Thymus (tissue), 11 donors: ENCODE data around the gene NPR1. TPM values are rescaled to one million over a fixed set of nuclear protein-coding genes. Genes with fewer than 3 reads are reported as not detected.

ENCODE experiments used
- DNase-seq, 9 donors: peaks; one replicate each; pipeline ENCODE4 v3.0.0-alpha.2; 2013; ENCODE audit warnings: low spot score in 9 of 9, low read depth in 6 of 9, missing footprints in 1 of 9
- H3K27ac ChIP-seq, 2 donors: one replicate each; pipeline ENCODE4 v1.5.1; 2013; ENCODE audit warnings: control low read depth in 1 of 2, low read depth in 1 of 2, low read length in 1 of 2, mild to moderate bottlenecking in 1 of 2, moderate library complexity in 1 of 2
- H3K27me3 ChIP-seq, 2 donors: one replicate each; pipeline ENCODE4 v1.5.1; 2013; ENCODE audit warnings: low read length in 1 of 2; ENCODE audit not compliant: control insufficient read depth in 2 of 2, insufficient read depth in 1 of 2
- H3K36me3 ChIP-seq, 2 donors: one replicate each; pipeline ENCODE4 v1.5.1; 2013; ENCODE audit warnings: low read length in 1 of 2, mild to moderate bottlenecking in 1 of 2, moderate library complexity in 1 of 2; ENCODE audit not compliant: control insufficient read depth in 2 of 2, insufficient read depth in 2 of 2
- H3K4me1 ChIP-seq, 2 donors: one replicate each; pipeline ENCODE4 v1.5.1; 2013; ENCODE audit warnings: low read length in 2 of 2; ENCODE audit not compliant: control insufficient read depth in 2 of 2, insufficient read depth in 2 of 2
- H3K4me3 ChIP-seq, 2 donors: one replicate each; pipeline ENCODE4 v1.5.1; 2013; ENCODE audit warnings: low read length in 2 of 2, control low read depth in 1 of 2, mild to moderate bottlenecking in 1 of 2
- H3K9me3 ChIP-seq, 2 donors: one replicate each; pipeline ENCODE4 v1.5.1; 2013; ENCODE audit warnings: low read length in 1 of 2, mild to moderate bottlenecking in 1 of 2; ENCODE audit not compliant: control insufficient read depth in 2 of 2, insufficient read depth in 1 of 2
- WGBS: extraction: QIAGEN DNeasy Blood & Tissue Kit; methylation state at CpG from one replicate; pipeline ENCODE4 v1.1.7; 2013; 5-methylcytosine and 5-hydroxymethylcytosine counted together
- polyA plus RNA-seq: library from polyadenylated mRNA; stranded (reverse); fragments of 200-250 nt; gene quantifications from one replicate; pipeline ENCODE4 v1.2.3, GENCODE V29; 2013
- total RNA-seq: library from RNA; stranded (reverse); fragments of 120-200 nt; gene quantifications from one replicate; pipeline ENCODE4 v1.2.4, GENCODE V29; 2013
- donor health status: healthy.

The NPR1 gene
- total and polyA plus RNA-seq, 2 donors = 2.5 to 10.1 TPM

DNA sequence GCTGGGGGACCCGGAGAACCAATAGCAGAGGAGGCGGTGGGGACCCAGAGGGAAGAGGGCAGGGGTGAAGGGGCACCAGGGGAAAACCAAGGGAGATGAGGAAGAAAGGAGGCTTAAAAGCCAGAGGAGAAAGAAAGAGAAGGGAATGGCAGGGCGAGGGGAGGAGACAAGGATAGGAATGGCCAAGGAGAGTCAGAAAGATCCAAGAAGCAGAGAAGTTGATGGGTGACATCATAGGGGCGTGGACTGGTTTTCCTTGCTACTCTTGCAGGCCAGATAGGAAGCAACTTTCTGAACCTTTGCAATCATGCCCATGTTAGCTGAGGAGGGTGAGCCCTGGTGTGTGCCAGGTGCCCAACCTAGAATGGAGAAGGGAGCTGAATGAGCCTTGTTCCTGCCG, 5.4 kb downstream of the NPR1 start:
- H3K36me3 ChIP-seq = no peaks in the 10 kb centered on the region
- peaks cover 30 to 84% of the 10 kb centered on the region in 2 donors for H3K27me3 ChIP-seq
- no peak for DNase-seq
- no peak overlapping the region for H3K27ac ChIP-seq
- no peaks in the 10 kb centered on the region for H3K9me3 ChIP-seq
- peaks cover 9 to 11% of the 10 kb centered on the region in 2 donors for H3K4me1 ChIP-seq
- H3K4me3 ChIP-seq = no peak overlapping the region
- WGBS = 90% methylated on average over 5 of the region's 5 CpGs

DNA sequence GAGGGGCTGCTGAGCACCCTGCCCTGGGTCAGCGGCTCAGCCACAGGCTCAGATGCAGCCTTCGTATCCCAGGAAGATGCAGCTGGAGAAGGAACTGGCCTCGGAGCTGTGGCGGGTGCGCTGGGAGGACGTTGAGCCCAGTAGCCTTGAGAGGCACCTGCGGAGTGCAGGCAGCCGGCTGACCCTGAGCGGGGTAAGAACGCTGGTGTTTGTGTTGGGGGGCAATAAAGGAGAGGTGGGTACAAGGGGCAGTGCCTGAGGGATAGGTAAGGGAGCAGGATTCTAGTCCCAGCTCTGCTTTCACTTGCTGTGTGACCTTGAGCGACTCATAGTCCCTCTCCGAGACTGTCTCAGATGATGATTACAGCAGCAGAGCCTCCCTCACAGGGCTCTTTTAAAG, 6.4 kb downstream of the NPR1 start:
- WGBS = 99% methylated on average over 12 of the region's 12 CpGs
- no peak overlapping the region for H3K27ac ChIP-seq
- no peak overlapping the region for H3K4me3 ChIP-seq
- peaks cover 20 to 75% of the 10 kb centered on the region in 2 donors for H3K27me3 ChIP-seq
- H3K36me3 ChIP-seq = no peaks in the 10 kb centered on the region
- peaks cover under 1 to 3% of the 10 kb centered on the region in 2 donors for H3K4me1 ChIP-seq
- H3K9me3 ChIP-seq = no peaks in the 10 kb centered on the region
- DNase-seq = no peak

DNA sequence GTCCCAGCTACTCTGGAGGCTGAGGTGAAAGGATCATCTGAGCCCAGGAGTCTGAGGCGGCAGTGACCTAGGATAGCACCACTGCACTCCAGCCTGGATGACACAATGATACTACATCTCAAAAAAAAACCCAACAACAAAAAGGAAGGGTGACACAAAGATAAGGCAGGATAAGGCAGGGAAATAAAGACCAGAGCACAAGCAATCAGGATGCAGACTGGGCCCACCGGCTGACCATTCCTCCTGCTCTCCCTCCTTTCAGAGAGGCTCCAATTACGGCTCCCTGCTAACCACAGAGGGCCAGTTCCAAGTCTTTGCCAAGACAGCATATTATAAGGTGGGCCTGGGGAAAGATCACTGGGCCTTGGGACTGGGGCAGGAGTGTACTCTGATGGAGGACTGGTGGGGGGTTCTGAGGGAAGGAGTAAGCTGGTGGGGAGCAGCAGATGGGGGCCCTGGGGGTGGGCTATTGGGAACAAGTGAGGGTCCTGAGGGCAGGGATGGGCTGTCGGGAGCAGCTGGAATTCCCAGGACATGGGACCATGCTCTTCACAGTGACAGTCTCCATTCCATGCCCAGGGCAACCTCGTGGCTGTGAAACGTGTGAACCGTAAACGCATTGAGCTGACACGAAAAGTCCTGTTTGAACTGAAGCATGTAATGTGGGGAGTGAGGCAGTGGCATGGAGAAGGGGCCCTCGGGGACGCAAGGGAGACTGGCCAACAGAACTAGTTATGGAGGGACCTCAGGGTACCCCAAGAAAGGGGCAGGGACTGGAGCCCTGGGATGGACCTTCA, 7.3 kb downstream of the NPR1 start:
- H3K9me3 ChIP-seq = no peaks in the 10 kb centered on the region
- peaks cover 12 to 66% of the 10 kb centered on the region in 2 donors for H3K27me3 ChIP-seq
- H3K4me3 ChIP-seq = no peak overlapping the region
- H3K4me1 ChIP-seq = peaks cover 0 to under 1% of the 10 kb centered on the region in 2 donors
- 92% methylated on average over 11 of the region's 11 CpGs for WGBS
- H3K27ac ChIP-seq = no peak overlapping the region
- DNase-seq = no peak
- H3K36me3 ChIP-seq = no peaks in the 10 kb centered on the region

DNA sequence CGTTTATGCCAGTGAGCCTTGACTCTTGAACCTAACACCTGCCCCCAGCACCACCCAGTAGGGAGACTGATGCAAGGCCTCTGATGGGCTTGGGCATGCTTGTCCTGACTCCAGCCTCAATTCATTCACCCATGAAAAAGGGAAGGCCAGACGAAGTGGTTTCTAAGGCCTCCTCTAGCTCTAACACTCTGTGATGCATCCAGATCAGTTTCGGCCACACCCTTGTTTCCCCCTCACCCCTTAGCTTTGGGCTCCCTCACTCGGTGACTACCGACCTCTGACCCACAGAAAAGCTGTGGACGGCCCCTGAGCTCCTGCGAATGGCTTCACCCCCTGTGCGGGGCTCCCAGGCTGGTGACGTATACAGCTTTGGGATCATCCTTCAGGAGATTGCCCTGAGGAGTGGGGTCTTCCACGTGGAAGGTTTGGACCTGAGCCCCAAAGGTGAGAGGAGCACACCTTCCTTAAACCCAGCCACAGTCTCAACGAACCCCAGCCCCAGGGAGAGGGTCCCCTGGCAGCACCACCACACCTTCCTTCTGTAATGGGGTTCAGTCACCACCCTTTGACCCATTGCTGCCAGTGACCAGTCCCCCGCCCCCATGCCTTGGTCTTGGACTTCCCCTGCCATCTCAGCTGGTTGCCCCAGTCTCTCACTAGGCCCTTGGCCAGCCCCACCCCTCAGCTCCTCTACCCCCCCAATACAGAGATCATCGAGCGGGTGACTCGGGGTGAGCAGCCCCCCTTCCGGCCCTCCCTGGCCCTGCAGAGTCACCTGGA, 9.0 kb downstream of the NPR1 start:
- no peaks in the 10 kb centered on the region for H3K9me3 ChIP-seq
- WGBS = 91% methylated on average over 16 of the region's 16 CpGs
- H3K4me3 ChIP-seq = no peak overlapping the region
- no peak for DNase-seq
- peaks cover 0 to 7% of the 10 kb centered on the region in 2 donors for H3K4me1 ChIP-seq
- H3K27me3 ChIP-seq = peaks cover 3 to 50% of the 10 kb centered on the region in 2 donors
- no peak overlapping the region for H3K27ac ChIP-seq
- H3K36me3 ChIP-seq = no peaks in the 10 kb centered on the region

- H3K4me1 ChIP-seq = peaks cover 0 to 7% of the 10 kb centered on the region in 2 donors
- WGBS = 96% methylated on average over 7 of the region's 7 CpGs
- H3K27ac ChIP-seq = no peak overlapping the region
- DNase-seq = no peak
- no peaks in the 10 kb centered on the region for H3K9me3 ChIP-seq
- H3K4me3 ChIP-seq = no peak overlapping the region
- no peaks in the 10 kb centered on the region for H3K36me3 ChIP-seq
- peaks cover 0 to 45% of the 10 kb centered on the region in 2 donors for H3K27me3 ChIP-seq
Measured at GRCh38 chr1:153688276-153688675, 9.8 kb downstream of the NPR1 start.

DNA sequence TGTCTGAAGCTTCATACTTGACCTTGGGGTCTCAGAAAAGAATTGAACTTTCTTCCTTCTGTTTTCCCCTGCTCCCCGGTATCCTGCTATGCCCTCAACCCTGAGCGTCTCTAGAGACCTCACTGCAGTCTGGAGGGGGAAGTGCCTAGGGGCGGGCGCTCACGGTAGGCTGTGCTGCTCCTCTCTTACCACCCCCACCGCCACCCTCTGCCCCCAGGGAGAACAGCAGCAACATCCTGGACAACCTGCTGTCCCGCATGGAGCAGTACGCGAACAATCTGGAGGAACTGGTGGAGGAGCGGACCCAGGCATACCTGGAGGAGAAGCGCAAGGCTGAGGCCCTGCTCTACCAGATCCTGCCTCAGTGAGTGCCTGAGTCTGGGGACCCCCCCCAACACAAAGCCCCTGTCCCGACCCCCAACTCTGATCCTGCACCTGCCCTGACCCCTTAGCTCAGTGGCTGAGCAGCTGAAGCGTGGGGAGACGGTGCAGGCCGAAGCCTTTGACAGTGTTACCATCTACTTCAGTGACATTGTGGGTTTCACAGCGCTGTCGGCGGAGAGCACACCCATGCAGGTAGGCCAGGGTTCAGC, 10.3 kb downstream of the NPR1 start:
- Histone ChIP-seq H3K4me1 (peaks cover 0 to 7% of the 10 kb centered on the region in 2 donors), H3K4me3 (no peak overlapping the region), H3K27ac (no peak overlapping the region), H3K36me3 (no peaks in the 10 kb centered on the region), H3K27me3 (peaks cover 0 to 44% of the 10 kb centered on the region in 2 donors), H3K9me3 (no peaks in the 10 kb centered on the region)
- DNase-seq = no peak
- 94% methylated on average over 18 of the region's 18 CpGs for WGBS

- H3K4me3 ChIP-seq = no peak overlapping the region
- H3K9me3 ChIP-seq = no peaks in the 10 kb centered on the region
- WGBS = 95% methylated on average over 4 of the region's 4 CpGs
Measured at GRCh38 chr1:153693466-153693865, 15.0 kb downstream of the NPR1 start.

DNA sequence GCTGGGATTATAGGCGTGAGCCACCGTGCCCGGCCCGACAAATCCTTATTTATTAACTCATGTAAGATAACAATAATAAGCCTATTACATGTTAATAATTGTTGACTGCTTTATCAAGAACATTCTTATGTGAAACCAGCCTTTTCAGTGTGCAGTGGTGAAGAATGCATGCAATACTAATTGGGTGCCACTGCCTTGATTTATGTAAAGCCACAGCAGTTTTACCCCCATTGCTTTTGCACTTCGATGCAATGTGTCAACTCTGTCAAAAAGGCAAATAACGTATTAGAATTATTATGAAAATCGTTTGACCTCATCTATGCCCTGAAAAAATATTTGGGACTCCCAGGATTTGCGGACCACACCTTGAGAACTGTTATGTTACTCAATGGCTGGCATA, 18.3 kb downstream of the NPR1 start:
- Histone ChIP-seq H3K4me3 (no peak overlapping the region), H3K9me3 (no peaks in the 10 kb centered on the region), H3K27ac (no peak overlapping the region), H3K4me1 (peaks cover 0 to 10% of the 10 kb centered on the region in 2 donors), H3K27me3 (peaks cover 0 to 23% of the 10 kb centered on the region in 2 donors), H3K36me3 (no peaks in the 10 kb centered on the region)
- 97% methylated on average over 8 of the region's 8 CpGs for WGBS
- DNase-seq = no peak

More at GRCh38 chr1:153693466-153693865, 15.0 kb downstream of the NPR1 start:
- Histone ChIP-seq H3K36me3 (no peaks in the 10 kb centered on the region), H3K27ac (no peak overlapping the region), H3K4me1 (peaks cover 0 to 16% of the 10 kb centered on the region in 2 donors), H3K27me3 (peaks cover 0 to 24% of the 10 kb centered on the region in 2 donors)
- no peak for DNase-seq
